Coronary artery (tissue), 2 donors: ENCODE data around the gene FGGY.
A peak's percentile ranks its signal among the peaks of the same experiment; 100 is the strongest.

Experiments
- DNase-seq: peaks from one replicate; pipeline ENCODE4 v3.0.0-alpha.2; 2017; ENCODE audit warnings: low spot score
- H3K27ac ChIP-seq, 2 donors: fragments of 200-600 bp; sonication (generic); one replicate each; pipeline ENCODE4 v1.5.1; 2016 to 2019
- H3K4me3 ChIP-seq: fragments of 200-600 bp; sonication (generic); 2 replicates; pipeline ENCODE4 v1.5.1; 2016; ENCODE audit warnings: mild to moderate bottlenecking, moderate library complexity
- TF ChIP-seq, protein P1 (sequence below): fragments of 200-600 bp; sonication (generic); IDR thresholded peaks from one replicate; pipeline ENCODE4 v1.5.1; 2019; ENCODE audit warnings: antibody characterized with exemption

FGGY gene

DNA sequence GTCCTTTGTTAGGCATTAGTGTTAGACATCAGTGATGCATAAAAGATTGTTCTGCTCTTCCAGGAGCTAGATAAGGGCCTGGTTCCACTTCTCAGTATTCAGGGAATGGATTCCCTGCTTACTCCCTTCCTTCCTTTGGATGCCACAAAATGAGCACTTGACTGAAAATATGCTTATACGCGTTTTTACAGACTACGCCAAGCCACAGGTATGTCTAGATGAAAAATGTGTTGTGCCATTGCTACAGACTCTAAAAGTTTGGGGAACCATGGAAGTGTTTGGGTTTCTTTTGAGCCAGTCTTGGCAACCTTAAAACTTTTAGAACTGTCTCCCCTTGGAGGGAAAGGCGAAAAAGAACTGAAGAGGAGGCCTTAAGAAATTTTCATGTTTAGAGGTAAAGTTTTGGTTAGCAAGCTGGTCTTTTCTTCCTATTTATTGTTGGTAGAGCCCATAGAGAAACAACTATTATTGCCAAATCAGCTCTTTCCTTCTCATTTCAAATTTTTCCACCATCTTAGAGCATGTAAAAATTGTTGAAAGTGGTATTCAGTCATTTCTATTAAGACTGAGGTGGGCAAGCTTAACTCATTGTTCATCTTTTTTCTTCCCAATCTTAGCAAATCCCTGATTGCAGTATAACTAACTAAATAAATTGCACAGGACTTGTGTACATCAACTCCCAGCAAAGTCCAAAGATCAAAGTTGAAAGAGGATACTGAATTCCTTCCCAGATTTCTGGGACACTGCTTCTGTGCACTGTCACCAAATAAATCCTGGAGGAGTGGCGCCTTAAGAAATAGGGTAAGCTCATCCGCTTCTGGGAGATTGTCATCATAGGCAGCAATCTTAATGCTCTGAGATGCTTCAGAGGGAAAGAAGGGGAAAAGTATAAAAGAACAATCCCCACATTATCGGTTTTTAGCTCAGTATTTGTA, 18.9 kb downstream of the FGGY start:
- no peak for DNase-seq
- TF ChIP-seq, protein P1, sequence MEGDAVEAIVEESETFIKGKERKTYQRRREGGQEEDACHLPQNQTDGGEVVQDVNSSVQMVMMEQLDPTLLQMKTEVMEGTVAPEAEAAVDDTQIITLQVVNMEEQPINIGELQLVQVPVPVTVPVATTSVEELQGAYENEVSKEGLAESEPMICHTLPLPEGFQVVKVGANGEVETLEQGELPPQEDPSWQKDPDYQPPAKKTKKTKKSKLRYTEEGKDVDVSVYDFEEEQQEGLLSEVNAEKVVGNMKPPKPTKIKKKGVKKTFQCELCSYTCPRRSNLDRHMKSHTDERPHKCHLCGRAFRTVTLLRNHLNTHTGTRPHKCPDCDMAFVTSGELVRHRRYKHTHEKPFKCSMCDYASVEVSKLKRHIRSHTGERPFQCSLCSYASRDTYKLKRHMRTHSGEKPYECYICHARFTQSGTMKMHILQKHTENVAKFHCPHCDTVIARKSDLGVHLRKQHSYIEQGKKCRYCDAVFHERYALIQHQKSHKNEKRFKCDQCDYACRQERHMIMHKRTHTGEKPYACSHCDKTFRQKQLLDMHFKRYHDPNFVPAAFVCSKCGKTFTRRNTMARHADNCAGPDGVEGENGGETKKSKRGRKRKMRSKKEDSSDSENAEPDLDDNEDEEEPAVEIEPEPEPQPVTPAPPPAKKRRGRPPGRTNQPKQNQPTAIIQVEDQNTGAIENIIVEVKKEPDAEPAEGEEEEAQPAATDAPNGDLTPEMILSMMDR: no peak
- H3K27ac ChIP-seq: peak overlapping the region in 1 of 2 donors; percentile 64
- H3K4me3 ChIP-seq: peak overlapping the region; percentile 52

DNA sequence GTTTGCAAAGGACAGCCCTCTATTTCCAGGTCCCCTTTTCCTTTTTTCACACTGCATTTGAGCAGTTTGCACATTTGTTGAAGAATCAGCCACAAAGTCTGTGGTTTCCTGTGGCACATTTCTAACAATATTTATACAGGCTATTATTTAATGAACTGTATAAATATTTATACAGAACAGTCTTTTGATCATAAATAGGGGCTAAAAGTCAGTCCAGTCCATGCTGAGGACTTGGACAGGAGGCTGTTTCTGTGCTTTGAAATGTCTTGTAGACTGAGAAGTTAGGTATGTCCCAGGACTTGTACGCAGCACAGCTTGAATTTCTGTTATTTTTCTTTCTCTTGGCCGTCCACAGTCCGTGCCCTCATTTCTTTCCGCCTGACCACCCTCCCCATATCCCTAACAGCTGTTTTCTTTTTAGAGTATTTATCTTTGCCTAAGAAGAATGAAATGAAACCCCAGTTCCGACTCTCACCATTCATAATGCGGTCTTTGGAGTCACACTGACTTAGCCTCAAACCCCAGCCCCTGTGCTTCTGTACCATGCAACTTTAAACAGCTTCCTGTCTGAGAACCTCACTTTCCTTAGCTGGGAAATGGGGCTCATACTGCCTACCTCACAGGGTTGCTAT, 19.7 kb downstream of the FGGY start:
- peak overlapping the region; percentile 9 to 64 for H3K27ac ChIP-seq
- TF ChIP-seq, protein P1: no peak
- DNase-seq: no peak
- H3K4me3 ChIP-seq: peak overlapping the region; percentile 52

DNA sequence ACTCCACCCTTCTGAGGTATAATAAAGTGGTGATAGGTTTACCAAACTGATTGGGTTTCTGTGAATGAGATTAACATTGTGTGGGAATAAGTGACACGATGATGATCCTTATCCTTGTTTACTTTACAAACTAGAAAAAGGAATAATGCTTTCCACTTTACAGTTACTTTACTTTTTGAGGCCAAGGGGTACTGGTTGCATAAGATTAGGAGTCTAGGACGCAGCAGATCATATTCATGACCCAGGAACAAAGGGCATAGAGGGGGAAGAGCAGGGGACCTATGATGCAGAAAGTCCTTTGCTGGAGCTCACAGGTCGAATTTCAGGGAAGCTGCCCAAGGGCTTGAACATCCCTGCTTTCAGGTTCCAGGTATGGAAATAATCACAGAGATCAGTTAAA, 20.4 kb downstream of the FGGY start:
- TF ChIP-seq, protein P1: no peak
- no peak for DNase-seq
- peak overlapping the region; percentile 52 for H3K4me3 ChIP-seq
- H3K27ac ChIP-seq: peak overlapping the region in 1 of 2 donors; percentile 9

DNA sequence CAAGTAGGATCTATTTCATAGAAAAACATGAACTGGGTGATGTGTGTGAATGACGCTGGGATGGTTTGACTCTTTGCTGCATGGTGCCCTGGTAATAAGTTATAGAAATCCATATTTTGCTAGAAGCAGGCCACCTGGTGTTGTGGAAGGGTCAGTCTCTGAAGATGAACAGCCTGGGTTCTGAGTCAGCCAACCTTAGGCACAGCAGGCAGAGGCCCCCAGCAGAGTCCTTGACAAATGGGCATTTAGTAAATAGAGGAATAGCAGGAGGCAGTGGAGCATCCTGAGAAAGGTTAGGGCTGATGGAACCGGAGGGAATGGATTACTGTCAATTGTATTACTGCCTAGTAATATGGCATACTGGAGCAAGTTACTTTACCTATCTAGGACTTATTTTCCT, 20.9 kb downstream of the FGGY start:
- DNase-seq: no peak
- no peak overlapping the region for H3K4me3 ChIP-seq
- H3K27ac ChIP-seq: no peak overlapping the region
- TF ChIP-seq, protein P1: no peak

DNA sequence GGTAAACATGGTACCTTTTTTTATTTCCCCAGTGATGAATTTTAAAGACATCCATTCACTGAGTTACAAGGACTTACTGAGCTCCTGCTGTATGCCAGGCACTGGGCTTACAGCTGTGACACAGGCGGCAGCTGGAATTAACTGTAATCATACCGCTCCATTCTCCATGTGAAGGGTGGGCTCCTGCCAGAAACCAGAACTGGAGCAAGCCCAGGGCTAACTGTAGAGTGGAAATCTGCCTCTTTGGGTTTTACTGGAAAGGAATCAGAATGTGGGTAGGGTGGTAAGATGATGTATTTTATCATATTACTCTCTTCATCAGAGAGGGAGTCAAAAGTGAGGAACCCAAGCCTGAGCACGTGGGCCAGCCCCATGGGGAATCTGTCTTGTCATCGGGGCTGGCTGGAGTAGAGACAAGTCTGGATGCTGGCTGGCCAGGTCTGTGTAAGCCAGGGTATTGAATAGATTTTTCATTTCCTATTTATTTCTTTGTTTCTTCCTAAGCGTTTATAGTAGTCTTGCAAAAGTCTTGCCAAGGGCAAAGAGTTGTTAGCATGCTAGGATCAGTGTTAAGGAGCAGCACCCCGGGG, 21.5 kb downstream of the FGGY start:
- DNase-seq: no peak
- H3K4me3 ChIP-seq: no peak overlapping the region
- H3K27ac ChIP-seq: no peak overlapping the region
- TF ChIP-seq, protein P1: no peak

DNA sequence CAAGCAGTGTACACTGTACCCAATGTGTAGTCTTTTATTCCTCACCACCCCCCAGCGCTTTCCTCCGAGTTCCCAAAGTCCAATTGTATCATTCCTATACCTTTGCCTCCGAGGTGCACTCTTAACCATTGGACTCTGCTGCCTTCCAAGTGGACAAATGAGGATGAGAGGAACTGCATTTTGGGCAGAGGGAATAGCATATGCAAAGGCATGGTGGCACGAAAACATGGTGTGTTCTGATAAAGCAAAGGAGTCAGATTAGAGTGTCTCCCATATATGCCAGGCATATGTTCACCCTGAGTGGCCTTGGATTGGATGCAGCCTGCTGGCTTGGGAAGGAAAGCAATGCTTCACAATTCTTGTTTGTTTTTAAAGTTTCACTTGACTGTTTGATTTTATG, 25.5 kb downstream of the FGGY start:
- DNase-seq: no peak
- H3K27ac ChIP-seq: no peak overlapping the region
- no peak overlapping the region for H3K4me3 ChIP-seq
- TF ChIP-seq, protein P1: no peak
